NCI-H510A treated with DMSO at 0.1 percent for 48 hours (cell line): ENCODE measurements around the gene CMTM8.

Source experiments
- DNase-seq: peaks from one replicate; lab custom pipeline; 2025; lab: John Stamatoyannopoulos, UW

CMTM8 gene

DNA sequence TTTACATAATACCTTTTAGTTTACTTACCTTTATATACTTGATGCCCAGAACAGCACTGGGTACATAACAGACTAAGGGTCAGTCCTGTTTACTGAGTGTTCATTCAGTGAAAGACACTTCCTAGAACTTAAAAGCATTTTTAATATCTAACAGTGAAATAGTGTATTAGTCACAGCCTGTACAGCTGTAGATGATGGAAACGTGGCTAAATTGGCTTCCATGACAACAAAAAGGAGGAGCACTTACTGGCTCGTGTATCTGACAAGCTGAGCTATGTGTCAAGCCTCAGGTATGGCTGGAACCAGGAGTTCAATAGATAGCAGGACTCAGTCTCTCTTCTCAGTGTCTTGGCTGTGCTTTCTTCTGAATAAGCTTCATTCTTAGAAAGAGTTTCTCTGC is 40.2 kb downstream of the CMTM8 start:
- no peak for DNase-seq

DNA sequence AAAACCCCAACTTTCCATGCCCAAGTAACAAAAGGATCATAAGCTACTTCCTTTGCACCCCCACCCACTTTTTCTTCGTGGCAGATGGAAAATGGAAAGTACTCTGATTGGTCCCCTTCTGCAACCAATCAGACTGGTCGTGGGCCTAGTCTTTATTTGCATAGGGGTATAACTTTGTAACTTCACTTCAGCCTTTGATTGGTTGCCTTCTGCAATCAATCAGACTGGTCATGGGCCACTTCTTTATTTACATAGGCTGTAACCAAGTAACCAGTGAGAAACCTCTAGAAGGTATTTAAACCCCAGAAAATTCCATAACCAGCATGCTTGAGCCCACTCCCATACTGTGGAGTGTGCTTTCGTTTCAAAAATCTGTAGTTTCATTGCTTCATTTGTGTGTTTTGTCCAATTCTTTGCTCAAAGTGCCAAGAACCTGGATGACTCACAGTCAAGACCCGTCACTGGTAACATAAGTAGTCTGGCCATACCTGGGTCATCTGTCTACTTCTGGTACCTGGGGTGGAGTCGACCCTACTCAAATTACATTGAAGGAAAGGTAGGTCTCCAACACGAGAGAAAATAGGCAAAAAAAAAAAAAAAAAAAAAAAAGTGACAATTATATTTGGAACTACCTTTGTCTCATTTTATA is 41.9 kb downstream of the CMTM8 start:
- no peak for DNase-seq

DNA sequence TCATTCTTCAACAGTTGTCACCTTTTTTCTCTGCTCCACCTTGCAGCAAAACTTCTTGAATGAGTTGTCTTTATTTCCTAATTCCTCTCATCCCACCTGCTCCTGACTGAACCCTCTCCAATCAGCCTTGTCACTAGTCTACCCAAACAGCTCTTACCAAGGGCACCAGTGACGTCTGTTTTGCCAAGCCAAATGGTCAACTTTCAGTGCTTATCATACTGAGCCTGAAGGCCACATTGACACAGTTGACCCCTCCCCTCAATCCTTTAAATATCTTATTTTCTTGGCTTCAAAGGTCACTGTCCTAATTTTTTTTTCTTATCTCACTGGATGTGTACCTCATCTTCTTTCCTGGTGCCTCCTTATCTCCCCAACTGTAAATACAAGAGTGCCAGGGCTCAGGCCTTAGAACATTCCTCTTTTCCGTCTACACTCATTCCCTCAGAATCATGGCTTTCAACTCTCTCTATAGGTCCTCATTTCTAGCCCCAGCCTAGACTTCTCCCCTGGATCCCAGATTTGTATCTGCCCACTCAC is 43.2 kb downstream of the CMTM8 start:
- no peak for DNase-seq

DNA sequence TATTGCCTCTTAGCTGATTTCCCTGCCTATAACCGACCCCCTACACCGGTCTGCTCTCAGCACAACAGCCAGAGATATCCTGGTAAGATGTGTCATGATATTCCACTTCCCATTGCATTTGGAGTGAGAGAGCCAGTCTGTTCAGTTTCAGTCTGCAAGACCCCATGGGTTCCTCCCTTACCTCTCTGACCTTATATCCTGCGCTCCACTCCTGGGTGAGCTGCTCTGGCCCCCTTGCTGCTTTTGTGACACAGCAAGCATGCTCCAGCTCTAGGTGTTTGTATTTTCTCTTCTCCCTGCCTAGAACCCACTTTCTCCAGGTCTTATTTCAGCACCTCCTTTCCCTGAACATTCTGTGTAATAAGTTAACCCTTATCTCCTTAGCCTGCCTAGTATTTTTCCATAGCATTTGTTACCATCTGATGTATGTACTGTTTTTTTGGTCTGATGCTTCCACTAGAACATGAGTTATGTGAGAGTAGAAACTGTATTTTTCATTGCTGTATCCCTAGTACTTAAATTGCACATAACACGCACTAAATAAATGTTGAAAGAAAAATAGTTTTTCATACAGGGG is 44.2 kb downstream of the CMTM8 start:
- no peak for DNase-seq

DNA sequence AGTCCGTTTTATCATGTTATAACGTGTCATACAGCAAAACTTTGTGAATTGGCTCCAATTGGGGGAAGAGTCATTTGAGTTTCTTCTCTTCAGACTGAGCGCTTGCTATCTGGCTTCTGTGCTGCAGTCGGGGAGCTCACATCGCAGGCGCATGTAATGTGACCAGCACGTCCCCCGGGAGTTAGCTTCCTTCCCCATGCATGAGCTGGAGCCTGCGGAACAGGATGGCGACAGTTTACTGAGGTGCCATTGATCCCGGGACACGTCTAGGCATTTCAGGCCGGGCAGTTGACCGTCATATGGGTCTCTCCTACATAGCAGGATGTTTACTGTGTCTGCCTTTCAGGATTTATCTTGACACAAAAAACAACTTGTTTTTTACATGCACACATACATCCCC is 44.8 kb downstream of the CMTM8 start:
- no peak for DNase-seq

DNA sequence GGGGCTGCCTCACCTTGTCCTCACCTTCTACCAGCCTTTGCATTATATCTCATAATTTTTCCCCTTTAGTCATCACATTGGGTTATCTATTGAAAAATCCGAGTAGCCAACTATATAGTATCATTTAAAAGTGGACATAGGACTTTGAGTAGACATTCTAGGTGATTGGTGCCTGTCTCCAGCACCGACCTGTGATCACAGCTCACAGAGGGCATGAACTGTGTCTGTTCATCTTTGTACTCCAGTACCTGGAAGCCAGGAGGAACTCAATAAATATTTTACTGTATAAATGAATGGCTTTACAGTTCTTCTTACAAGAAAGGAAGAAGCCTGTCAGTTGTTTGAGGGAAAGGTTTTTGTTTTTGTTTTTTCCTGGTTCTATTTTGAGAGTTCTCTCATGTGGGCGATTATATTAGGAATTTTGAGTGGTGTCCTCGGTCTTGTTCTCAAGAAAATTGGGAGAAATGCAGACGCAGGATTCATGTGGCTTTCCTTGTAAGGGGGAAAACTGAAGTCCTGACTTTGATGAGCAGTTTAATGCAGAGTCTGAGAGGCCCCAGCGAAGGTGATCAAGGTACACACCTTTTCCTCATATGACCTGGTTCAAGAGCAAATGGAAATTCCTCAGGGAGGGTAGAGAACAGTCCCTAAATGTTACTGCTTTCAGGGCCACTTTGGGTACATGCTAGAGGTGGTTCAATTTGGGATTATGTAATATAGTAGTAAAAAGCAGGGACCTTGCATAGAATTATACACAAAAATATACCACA is 46.1 kb downstream of the CMTM8 start:
- DNase-seq, result no peak

DNA sequence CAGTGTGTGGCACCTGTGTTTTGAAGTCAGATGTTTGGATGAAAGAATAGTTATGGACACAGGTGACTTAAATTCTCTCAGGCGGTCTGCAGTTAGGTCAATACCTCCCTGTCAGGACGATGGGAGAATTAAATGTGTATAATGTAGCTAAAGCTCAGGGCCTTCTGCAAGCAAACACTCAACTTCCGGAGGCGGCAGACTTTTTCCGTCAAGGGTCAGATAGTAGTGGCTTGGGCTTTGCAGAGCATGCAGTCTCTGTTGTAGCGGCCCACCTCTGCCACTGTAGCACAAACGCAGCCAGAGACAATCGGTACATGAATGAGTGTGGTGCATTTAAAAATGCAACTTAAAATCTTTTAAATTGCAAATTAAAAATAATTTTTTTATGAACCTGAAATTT is 47.4 kb downstream of the CMTM8 start:
- peak; percentile 43 for DNase-seq

DNA sequence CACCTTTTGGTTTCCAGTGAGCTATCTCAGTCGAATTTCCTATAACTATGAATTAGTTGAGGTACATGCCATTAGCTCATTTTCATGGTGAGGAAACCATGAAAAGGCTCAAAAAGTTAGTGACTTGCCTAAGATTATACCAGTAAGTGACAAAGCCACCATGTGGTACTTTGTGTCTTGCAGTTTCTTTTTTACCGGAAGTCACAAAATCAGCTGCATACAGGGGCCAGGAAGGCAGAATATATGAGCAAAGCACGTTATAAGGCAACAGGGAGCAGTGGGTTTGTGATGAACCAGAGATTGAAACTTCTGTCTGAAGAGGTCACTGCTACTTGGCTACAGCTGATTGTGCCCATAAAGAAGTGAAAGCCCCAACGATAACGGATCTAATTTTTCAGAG is 50.3 kb downstream of the CMTM8 start:
- DNase-seq, result no peak

DNA sequence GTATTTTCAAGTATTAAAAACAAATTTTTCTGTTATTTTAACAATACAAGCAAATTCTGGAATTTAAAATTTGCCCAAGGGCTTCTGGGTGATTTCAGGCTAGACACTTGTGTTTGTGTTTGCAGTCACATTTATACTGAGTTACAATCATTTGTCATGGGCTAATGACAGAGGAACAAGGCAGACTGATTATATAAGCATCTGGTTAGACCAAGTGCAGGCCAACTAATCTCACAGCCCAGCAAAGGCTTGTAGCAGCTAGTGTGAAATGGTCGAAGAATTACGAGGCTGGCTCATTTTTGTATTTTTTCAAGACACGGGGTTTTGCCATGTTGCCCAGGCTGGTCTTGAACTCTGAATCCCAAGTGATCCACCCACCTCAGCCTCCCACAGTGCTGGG is 52.1 kb downstream of the CMTM8 start:
- DNase-seq, result no peak

DNA sequence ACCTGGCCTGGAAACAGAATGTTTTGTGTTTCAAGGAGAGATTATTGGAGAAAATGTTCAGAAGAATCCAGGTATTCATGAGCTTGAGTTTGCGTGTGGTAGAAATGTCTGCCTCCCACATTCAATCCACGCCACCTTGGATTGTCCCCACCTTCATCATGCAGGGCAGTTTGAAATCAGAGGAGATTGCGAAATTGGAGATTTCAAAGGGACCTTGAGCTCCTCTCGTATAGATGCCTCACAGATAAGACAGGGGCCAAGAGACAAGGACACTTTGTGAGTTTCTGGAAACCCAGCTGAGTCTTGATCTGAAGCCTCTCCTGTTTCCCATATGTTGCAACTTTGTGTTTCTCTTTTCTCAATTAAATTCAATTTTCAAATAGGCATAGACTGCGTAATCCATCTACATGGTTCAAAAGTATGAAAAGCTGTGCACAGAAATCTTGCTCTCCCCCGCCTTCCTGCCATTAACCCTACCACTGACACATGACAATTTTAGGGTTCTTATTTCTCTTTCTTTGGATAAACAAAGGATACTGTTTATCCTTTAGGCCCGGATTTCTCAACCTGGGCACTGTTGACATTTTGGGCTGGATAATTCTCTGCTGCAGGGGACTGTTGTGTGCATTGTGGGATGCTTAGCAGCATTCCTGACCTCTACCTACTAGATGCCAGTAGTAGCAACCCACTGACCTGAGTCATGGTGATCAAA is 53.8 kb downstream of the CMTM8 start:
- DNase-seq, result no peak

DNA sequence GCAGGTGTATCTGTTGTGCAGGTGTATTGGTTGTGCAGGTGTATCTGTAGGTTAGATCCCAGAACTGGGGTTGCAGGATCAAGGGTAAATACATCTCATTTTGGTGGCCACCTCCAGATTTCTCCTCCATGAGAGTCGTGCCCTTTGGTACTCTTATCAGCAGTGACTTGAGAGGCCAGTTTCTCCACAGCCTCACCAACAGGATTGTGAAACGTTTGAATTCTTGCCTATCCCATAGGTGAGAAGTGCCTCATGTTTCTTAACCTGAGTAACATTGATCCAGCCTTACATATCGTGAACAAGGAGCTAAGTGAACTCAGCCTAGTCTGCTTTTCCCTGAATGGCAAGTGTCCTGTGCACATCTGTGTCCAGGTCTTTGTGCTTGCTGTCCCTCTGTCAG is 55.4 kb downstream of the CMTM8 start:
- no peak for DNase-seq

DNA sequence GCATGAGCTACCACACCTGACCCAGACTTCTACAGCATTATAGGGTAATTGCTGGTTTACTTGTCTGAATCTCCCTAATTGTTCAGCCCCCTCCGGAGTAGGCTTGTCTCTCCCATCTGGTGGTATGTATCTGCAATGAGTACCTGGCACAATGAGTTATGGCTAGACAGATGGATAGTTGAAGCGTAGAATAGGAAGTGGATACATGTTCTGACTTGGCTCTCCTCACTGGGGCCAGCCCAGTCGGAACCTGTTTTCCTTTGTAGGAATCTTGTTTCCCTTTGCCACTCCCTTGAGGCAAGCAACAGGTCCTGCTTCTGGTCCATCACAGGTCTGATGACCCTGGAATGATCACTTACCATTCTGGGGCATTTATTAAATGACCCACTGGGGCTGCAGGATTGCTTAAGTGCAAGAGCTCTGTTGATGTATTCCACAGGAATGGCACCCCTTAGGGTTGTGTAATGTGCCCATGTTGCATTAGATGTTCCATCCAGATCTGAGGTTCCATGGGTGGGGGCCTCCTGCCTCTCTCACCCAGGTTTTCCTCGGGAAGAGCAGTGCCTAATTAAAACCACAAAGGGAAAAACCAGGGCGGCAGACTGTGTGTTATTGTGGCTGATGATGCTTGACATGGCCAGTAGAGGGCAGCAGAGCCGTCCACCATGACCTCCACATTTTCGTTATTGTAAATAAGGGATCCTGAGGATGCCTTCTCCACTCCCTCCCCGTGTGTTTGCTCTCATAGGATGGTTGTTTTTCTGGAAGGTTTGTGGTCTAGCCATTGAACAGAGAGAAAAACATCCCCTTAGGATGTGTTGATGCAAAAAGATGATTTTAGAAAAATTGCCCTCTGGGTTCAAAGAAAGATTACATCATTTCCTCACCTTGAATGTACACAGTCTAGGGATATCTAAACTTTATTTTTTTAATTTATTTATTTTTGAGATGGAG is 58.0 kb downstream of the CMTM8 start:
- peak; percentile 67 for DNase-seq

DNA sequence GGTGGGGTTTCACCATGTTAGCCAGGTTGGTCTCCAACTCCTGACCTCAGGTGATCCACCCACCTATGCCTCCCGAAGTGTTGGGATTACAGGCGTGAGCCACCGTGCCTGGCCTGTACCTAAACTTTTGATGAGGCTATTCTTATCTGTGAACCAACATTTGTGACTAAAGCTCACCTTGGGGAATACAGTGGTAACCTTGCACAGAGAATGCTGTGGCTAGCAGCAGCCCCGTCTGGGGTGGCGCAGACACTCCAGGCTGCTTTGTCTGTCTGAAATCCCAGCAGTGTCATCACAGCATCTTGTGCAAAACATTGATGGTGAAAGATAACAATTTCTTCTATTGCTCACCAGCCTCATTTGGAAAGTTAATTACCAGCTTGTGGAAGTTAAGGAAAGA is 58.9 kb downstream of the CMTM8 start:
- no peak for DNase-seq

DNA sequence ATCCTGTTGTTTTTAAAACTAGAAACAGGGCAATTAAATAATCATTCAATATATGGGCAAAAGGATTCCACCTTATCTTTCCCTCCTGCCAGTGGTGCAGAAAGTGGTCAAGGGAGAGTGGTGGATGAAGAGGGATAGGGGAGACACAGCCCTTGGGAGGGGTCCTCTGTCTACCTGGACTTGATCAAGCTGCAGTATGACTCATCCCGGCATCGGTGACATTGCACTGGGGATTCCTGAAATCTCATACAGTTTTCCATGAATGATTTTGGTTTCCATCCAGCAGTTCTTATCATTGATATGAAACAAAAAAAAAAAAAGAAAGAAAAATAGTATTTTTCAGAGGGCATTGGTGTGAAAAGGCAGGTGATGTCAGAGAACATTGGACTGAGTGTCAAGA is 62.9 kb downstream of the CMTM8 start:
- DNase-seq, result no peak

DNA sequence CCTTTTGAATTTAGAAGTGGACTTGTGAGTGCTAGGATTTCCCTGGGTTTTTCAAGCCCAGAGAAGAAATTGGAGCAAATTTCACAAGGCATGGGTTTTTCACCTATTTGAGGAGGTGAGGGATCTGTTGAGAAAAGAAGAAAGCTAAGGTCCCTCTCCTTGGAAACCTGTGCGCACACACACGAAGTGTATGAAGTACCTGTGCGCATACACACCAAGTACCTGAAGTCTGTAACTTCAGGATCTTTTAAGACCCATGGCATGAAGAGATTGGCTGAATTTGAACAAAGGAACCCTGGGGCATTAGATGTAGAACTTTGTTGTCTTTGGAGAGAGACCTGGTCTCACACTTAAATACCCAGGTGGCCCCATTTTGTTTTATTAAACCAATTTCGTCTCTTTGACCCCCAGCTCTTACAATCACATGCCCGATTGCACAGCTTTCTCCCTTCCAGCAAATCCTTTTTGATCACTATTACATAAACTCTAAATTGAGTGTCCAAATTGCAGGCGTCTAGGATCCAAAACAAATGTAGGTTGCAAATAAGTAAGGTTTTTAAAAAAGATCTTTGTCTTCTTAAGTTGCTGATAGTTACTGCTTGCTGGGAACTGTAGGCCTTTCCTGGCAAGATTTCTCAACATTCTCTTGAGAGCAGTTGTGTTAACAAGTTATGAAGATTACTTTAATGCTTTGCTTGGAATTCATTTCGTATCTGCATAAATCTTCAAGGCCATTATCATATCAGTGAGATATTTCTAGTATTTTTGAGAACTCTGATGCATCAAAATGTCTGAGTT is 64.3 kb downstream of the CMTM8 start:
- DNase-seq, result no peak

DNA sequence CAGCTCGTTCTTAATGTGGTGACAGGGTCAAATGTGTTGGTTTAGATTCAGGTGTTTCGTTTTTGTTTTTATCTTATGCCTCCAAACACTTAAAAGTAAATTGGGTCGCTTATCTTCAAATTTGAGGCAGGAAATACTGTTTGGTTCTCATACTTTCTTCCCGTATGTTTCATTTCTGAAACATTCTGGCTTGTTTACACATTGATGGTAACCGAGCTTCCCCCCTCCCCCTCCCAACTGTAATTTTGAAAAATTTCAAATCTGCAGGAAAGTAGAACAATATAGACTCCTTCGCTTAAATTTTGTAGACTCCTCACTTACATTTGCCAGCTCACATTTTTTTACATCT is 64.9 kb downstream of the CMTM8 start:
- no peak for DNase-seq

DNA sequence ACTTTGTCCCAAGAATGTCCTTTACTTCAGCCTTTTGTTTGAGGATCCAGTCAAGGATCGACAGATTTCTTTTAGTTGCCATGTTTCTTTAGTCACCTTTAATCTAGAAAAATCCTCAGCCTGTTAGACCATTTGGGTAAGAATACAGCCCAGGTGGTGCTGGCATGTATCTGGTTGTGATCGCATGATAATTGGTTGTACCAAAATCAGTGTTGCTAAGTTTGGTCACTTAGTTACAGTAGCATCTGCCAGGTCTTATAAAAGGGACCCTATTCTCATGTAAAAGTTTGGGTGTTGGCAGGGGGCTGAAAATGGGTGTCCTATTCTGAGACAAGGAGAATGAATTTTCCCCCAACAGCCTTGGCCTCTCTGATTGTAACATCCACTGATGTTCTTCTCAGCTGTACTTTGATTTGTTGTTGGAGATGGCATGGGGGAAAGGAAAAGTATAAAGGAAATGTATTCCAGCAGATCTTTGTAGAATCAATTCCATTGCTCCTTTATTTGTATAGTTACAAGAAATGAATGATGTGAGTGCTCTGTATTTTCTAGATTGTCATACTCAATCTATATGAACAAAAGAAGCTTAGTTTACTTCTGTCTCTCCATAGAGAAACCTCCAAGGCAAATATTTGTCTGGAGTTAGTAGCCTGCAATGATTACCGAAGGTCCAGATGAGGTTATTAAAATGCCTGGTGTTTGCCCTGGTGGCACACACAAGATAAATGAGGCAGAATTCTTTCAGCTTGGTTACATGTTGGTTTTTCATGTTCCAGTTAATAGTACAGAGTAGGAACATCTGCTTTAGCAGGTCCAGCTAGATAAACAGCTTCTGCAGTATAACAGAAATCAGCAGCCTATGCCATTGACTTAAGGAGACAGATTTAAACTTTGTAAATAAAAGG is 65.7 kb downstream of the CMTM8 start:
- peak; percentile 31 for DNase-seq

DNA sequence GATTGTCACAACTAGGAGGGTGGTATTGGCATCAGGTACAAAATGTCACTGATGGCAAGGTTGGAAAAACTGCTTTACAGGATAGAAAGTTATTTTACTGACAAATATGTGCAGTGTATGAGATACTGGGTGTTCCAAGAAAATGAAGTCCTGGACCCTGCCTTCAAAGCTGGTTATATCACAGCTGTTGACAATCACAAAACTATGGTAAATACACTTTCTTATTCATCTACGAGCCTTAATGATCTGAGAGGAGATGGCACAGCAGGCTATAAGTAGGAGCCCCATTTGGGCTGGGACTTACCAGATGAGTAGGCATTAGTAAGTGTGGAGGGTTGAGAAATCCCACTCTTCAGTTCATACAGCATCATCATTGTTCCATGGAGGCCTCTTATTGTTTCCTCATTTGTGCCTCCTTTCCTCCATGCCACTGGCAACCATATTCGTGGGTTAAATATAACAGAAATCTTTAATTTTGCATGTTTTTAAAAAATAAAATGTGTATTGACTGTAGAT is 66.9 kb downstream of the CMTM8 start:
- no peak for DNase-seq

DNA sequence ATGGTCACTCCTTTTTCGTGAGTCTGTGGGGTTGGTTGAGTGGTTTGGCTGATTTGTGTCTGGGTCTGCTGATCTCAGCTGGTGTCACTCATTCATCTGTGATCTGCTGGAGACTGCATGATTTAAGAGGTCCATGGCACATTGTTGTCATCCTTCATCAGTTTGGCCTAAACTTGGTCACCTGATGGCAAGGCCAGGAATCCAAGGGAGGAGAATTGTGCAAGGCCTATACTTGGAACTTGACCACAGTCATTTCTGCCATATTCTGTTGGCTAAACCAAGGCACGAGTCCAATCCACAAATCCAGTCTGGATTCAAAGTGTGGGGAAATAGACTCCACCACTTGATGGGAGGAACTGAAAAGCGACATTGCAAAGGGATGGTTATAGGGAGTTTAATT is 67.6 kb downstream of the CMTM8 start:
- DNase-seq, result no peak
